CD4-positive, alpha-beta T cell (primary cell): Measurements from ENCODE around the gene RSPH9. TPM values are rescaled to one million over a fixed set of nuclear protein-coding genes. Genes with fewer than 3 reads are reported as not detected.

ENCODE experiments used
- ATAC-seq: fragments of 200-7000 bp; cut with Tn5 transposase; one replicate; pipeline ENCODE4 v1.10.0; 2022; ENCODE audit warnings: mild to moderate bottlenecking; ENCODE audit not compliant: poor library complexity
- CTCF ChIA-PET: fragments of 350-600 bp; sonication (Branson Sonifier 250); formaldehyde crosslinking; loops from one replicate; lab custom pipeline; 2021; ENCODE audit warnings: antibody characterized with exemption, inconsistent platforms; lab: Charles Lee
- POLR2A ChIA-PET: fragments of 350-600 bp; sonication (Branson Sonifier 250); formaldehyde crosslinking; loops from one replicate; lab custom pipeline; 2021; ENCODE audit warnings: antibody characterized with exemption, inconsistent platforms; lab: Charles Lee
- DNase-seq, 14 experiments: peaks; one replicate each; pipeline ENCODE4 v3.0.0-alpha.2; 2013 to 2020; ENCODE audit warnings: mixed read lengths in 2 of 14
- H3K27ac ChIP-seq, 2 donors: one replicate each; pipeline versions ENCODE4 v1.5.1 to v1.7.0; 2013; ENCODE audit warnings: low read length in 2 of 2, low read depth in 1 of 2, mild to moderate bottlenecking in 1 of 2
- H3K27me3 ChIP-seq, 2 experiments: 1 replicate in 1 of 2; 2 replicates in 1 of 2; pipeline versions ENCODE4 v1.6.1 to v1.7.0; 2013; ENCODE audit warnings: low read length in 2 of 2, control low read depth in 1 of 2, mild to moderate bottlenecking in 1 of 2, moderate library complexity in 1 of 2; ENCODE audit not compliant: insufficient read depth in 2 of 2, control insufficient read depth in 1 of 2
- H3K36me3 ChIP-seq: one replicate; pipeline ENCODE4 v1.6.1; 2013; ENCODE audit warnings: low read length, control low read depth; ENCODE audit not compliant: insufficient read depth
- H3K4me1 ChIP-seq: one replicate; pipeline ENCODE4 v1.6.1; 2013; ENCODE audit warnings: low read length, control low read depth; ENCODE audit not compliant: insufficient read depth
- H3K4me3 ChIP-seq: one replicate; pipeline ENCODE4 v1.5.1; 2013; ENCODE audit warnings: mild to moderate bottlenecking, low read length, moderate library complexity
- H3K9me3 ChIP-seq, 2 experiments: 1 replicate in 1 of 2; 2 replicates in 1 of 2; pipeline versions ENCODE4 v1.6.1 to v1.7.0; 2013; ENCODE audit warnings: low read length in 2 of 2, mild to moderate bottlenecking in 2 of 2, control low read depth in 1 of 2, moderate library complexity in 1 of 2; ENCODE audit not compliant: control insufficient read depth in 1 of 2, insufficient read depth in 1 of 2
- H3K27ac Mint-ChIP-seq: one replicate; pipeline ENCODE4 v1.8.0; 2020; ENCODE audit warnings: mixed read lengths
- H3K27me3 Mint-ChIP-seq: one replicate; pipeline ENCODE4 v1.8.0; 2021; ENCODE audit warnings: mixed read lengths
- H3K36me3 Mint-ChIP-seq: one replicate; pipeline ENCODE4 v1.8.0; 2021; ENCODE audit warnings: low read depth, mixed read lengths
- H3K4me1 Mint-ChIP-seq: one replicate; pipeline ENCODE4 v1.8.0; 2021; ENCODE audit warnings: low read depth, mixed read lengths
- H3K4me3 Mint-ChIP-seq: one replicate; pipeline ENCODE4 v1.8.0; 2020; ENCODE audit warnings: mild to moderate bottlenecking, mixed read lengths
- H3K9me3 Mint-ChIP-seq: one replicate; pipeline ENCODE4 v1.8.0; 2020; ENCODE audit warnings: mixed read lengths
- intact Hi-C, 2 experiments: fragments of 100-400 bp; cut with DNase I in 1 of 2; cut with micrococcal nuclease in 1 of 2; formaldehyde crosslinking; loops; one replicate each; pipeline versions ENCODE4 v1.15.1 to v1.9.0; 2023 to 2025; cut with DNase I, micrococcal nuclease
- total RNA-seq, 174 experiments: library from RNA in 2 of 174; stranded (reverse) in 2 of 174; gene quantifications; one replicate each; pipeline ENCODE4 v1.2.3 and lab custom pipeline; 2021 to 2026
- TF ChIP-seq, protein P1 (sequence below): fragments of 200-600 bp; IDR thresholded peaks from one replicate; pipeline ENCODE4 v1.8.0; 2022; ENCODE audit warnings: antibody characterized with exemption, mild to moderate bottlenecking

The RSPH9 gene
- total RNA-seq, 2 experiments from 2014 or later, result not detected

DNA sequence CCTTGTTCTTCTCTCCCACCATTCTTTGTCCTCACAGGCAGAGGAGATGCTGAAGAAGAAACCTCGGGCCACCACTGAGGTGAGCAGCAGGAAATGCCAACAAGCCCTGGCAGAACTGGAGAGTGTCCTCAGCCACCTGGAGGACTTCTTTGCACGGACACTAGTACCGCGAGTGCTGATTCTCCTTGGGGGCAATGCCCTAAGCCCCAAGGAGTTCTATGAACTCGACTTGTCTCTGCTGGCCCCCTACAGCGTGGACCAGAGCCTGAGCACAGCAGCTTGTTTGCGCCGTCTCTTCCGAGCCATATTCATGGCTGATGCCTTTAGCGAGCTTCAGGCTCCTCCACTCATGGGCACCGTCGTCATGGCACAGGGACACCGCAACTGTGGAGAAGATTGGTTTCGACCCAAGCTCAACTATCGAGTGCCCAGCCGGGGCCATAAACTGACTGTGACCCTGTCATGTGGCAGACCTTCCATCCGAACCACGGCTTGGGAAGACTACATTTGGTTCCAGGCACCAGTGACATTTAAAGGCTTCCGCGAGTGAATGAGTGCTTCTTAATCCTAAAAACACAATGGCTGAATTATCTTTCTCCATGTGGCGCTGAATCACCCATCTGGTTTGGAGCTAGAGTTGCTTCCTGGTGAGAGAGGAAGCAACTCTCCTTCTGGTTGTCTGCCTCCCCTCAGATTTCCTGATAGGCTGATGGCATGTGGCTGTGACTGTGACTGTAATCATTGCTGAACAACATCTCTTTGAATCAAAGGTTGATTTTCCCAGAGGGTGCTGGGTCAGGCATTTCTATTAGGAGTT, 4.6 kb upstream of the RSPH9 start:
- POLR2A ChIA-PET, result interaction anchor here (0.7 kb wide), 1 partner anchor 10 kb away, joined by 5 read pairs; the partner anchor contains the start of gene GTPBP2
- TF ChIP-seq, protein P1, sequence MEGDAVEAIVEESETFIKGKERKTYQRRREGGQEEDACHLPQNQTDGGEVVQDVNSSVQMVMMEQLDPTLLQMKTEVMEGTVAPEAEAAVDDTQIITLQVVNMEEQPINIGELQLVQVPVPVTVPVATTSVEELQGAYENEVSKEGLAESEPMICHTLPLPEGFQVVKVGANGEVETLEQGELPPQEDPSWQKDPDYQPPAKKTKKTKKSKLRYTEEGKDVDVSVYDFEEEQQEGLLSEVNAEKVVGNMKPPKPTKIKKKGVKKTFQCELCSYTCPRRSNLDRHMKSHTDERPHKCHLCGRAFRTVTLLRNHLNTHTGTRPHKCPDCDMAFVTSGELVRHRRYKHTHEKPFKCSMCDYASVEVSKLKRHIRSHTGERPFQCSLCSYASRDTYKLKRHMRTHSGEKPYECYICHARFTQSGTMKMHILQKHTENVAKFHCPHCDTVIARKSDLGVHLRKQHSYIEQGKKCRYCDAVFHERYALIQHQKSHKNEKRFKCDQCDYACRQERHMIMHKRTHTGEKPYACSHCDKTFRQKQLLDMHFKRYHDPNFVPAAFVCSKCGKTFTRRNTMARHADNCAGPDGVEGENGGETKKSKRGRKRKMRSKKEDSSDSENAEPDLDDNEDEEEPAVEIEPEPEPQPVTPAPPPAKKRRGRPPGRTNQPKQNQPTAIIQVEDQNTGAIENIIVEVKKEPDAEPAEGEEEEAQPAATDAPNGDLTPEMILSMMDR, result no peak
- Mint-ChIP-seq H3K27ac (peak overlapping the region; percentile 72), H3K4me3 (peak overlapping the region; percentile 50), H3K27me3 (no peaks in the 10 kb centered on the region), H3K9me3 (no peaks in the 10 kb centered on the region), H3K36me3 (peaks cover 57% of the 10 kb centered on the region), H3K4me1 (peaks cover 68% of the 10 kb centered on the region)
- ATAC-seq, result no peak
- H3K4me3 ChIP-seq, result no peak overlapping the region
- H3K36me3 ChIP-seq, result peaks cover 37% of the 10 kb centered on the region
- H3K27ac ChIP-seq, result no peak overlapping the region
- H3K27me3 ChIP-seq, result no peaks in the 10 kb centered on the region
- DNase-seq, result no peak
- peaks cover 48% of the 10 kb centered on the region for H3K4me1 ChIP-seq
- H3K9me3 ChIP-seq, result no peaks in the 10 kb centered on the region
- CTCF ChIA-PET, result no interaction called here
- intact Hi-C loops, result loop anchor here in 1 of 2 experiments (10.0 kb wide), 1 partner anchor 585 kb away; the partner anchor contains the start of gene SLC29A1

GRCh38 chr6:43645613-43645964, 753 bp downstream of the RSPH9 start:
- ATAC-seq (no peak), DNase-seq (no peak)
- peaks cover 16% of the 10 kb centered on the region for H3K36me3 ChIP-seq
- Mint-ChIP-seq H3K4me1 (peaks cover 35% of the 10 kb centered on the region), H3K27me3 (no peaks in the 10 kb centered on the region), H3K27ac (peak overlapping the region; percentile 67), H3K36me3 (peaks cover 22% of the 10 kb centered on the region), H3K9me3 (no peaks in the 10 kb centered on the region), H3K4me3 (peak overlapping the region; percentile 86)
- H3K27ac ChIP-seq, result no peak overlapping the region
- no peaks in the 10 kb centered on the region for H3K9me3 ChIP-seq
- TF ChIP-seq, protein P1, result no peak
- H3K4me1 ChIP-seq, result peaks cover 15% of the 10 kb centered on the region
- H3K27me3 ChIP-seq, result no peaks in the 10 kb centered on the region
- ChIA-PET POLR2A (interaction anchor here (1.1 to 1.8 kb wide), 3 partner anchors 10 to 22 kb away, joined by 3 to 19 read pairs (median 10); partner anchors contain the start of genes GTPBP2 and MAD2L1BP), CTCF (interaction anchor here (0.6 kb wide), 1 partner anchor 1584 kb away, joined by 3 read pairs; no protein-coding TSS in a partner anchor)
- H3K4me3 ChIP-seq, result peak overlapping the region; percentile 55
- intact Hi-C loops, result no loop called here

DNA sequence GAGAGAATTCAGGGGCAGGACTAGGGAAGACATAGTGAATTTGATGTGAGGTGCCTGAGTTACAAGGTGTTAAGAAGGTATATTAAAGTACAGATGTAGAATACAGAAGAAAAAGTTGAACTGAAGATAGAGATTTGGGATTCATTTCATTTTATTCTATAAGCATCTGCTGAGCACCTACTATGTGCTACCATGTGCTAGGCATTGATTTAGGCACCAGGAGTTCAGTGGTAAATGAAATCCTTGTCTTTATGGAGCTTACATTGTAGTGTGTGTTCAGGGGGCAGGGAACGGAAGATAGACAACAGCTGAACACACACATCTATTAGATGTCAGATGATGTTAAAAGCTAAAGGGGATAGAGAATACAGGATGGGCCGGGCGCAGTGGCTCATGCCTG, 2.8 kb downstream of the RSPH9 start:
- Histone ChIP-seq H3K4me3 (no peak overlapping the region), H3K9me3 (no peaks in the 10 kb centered on the region), H3K4me1 (peaks cover 11% of the 10 kb centered on the region), H3K27me3 (no peaks in the 10 kb centered on the region), H3K27ac (no peak overlapping the region), H3K36me3 (peaks cover under 1% of the 10 kb centered on the region)
- TF ChIP-seq, protein P1, result no peak
- CTCF ChIA-PET, result interaction anchor here (2.1 kb wide), 1 partner anchor 19 kb away, joined by 6 read pairs; no protein-coding TSS in a partner anchor
- H3K4me3 Mint-ChIP-seq, result no peak overlapping the region
- intact Hi-C loops, result no loop called here
- H3K27me3 Mint-ChIP-seq, result no peaks in the 10 kb centered on the region
- peaks cover 24% of the 10 kb centered on the region for H3K4me1 Mint-ChIP-seq
- DNase-seq (no peak), ATAC-seq (no peak)
- POLR2A ChIA-PET, result interaction anchor here (0.8 kb wide), 1 partner anchor 11 kb away, joined by 4 read pairs; no protein-coding TSS in a partner anchor
- H3K9me3 Mint-ChIP-seq, result no peaks in the 10 kb centered on the region
- H3K27ac Mint-ChIP-seq, result no peak overlapping the region
- H3K36me3 Mint-ChIP-seq, result peaks cover 6% of the 10 kb centered on the region
